ENCODE measurements around the gene CBLB.

- TF ChIP-seq ZNF23 (CRISPR knock-in tag; IDR thresholded peaks at IDR 0.05) (no peak), FOS (IDR thresholded peaks at IDR 0.05; ENCODE audit: extremely low read depth, insufficient read length) (no peak), CREB1 (IDR thresholded peaks at IDR 0.05) (no peak), CREB1 (CRISPR knock-in tag; IDR thresholded peaks at IDR 0.05) (no peak), GATAD2B (IDR thresholded peaks at IDR 0.05; ENCODE audit: borderline replicate concordance) (no peak), ARID4B (CRISPR knock-in tag; IDR thresholded peaks at IDR 0.05) (no peak), RBM22 (IDR thresholded peaks at IDR 0.05; ENCODE audit: low read depth, low read length, poor library complexity, severe bottlenecking) (no peak)
Measured at GRCh38 chr3:105891101-105891500, 22.3 kb upstream of the CBLB start.

All from K562 (cell line).